IPS-15b (cell line): ENCODE results near the gene DUSP9.

Experiments
- H3K27me3 ChIP-seq: one replicate; pipeline ENCODE4 v1.6.1; 2013; ENCODE audit warnings: low read length; ENCODE audit not compliant: control insufficient read depth, insufficient read depth
- H3K36me3 ChIP-seq: one replicate; pipeline ENCODE4 v1.6.1; 2013; ENCODE audit warnings: low read length; ENCODE audit not compliant: control insufficient read depth, insufficient read depth
- H3K4me1 ChIP-seq: one replicate; pipeline ENCODE4 v1.6.1; 2013; ENCODE audit warnings: mild to moderate bottlenecking, low read length; ENCODE audit not compliant: control insufficient read depth, insufficient read depth
- H3K4me3 ChIP-seq: one replicate; pipeline ENCODE4 v1.5.1; 2013; ENCODE audit warnings: low read depth, low read length
- H3K9ac ChIP-seq: one replicate; pipeline ENCODE4 v1.6.1; 2013; ENCODE audit warnings: low read depth, mild to moderate bottlenecking, low read length
- H3K9me3 ChIP-seq: one replicate; pipeline ENCODE4 v1.6.1; 2013; ENCODE audit warnings: mild to moderate bottlenecking, low read length; ENCODE audit not compliant: control insufficient read depth, insufficient read depth

Gene DUSP9

DNA sequence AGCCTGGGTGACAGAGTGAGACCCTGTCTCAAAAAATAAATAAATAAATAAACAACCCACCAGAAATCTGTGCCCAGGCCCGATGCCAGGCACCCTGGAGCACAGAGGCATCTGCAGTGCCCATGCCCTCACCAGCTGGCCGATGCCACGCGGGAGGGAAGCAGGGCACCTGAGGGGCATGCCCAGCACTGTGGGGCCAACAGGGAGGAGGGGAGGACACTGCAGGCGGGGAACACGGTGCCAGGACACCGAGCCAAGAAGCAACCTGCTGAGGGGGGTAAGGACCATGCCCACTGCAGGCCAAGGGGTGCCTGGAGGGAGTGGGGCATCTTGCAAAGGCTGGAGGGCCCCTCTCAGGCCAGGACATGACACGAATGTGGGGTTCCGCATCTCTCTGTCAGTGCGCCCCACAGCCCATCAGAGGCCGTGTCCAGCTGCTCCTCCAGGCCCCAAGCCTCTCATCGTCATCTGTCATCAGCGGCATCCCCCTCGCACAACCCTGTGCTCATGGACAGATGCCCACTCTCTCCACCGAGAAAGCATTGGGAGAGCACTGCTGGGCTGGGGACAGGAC lies 13.3 kb upstream of the DUSP9 start:
- H3K9ac ChIP-seq = no peak overlapping the region
- no peaks in the 10 kb centered on the region for H3K9me3 ChIP-seq
- H3K27me3 ChIP-seq = no peaks in the 10 kb centered on the region
- H3K4me3 ChIP-seq = no peak overlapping the region
- no peaks in the 10 kb centered on the region for H3K4me1 ChIP-seq
- no peaks in the 10 kb centered on the region for H3K36me3 ChIP-seq

DNA sequence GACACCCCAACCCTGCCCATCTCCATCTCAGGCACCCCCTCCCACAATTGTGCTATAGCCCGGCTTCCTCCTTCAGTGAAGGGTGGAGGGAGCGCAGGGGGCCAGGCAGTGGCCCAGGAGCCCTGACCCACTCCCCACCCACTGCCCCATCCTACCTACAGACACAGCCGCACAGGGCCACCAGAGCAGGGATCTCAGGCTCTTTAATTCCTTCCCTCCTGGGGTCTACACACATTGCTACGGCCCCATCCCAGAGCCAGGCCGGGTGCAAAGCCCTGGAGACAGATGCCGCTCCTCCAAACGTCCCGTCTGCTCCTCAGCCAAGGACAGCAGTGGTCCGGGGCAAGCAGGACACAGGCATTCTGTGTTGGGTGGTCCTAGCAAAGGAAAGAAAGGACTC lies 12.8 kb upstream of the DUSP9 start:
- no peaks in the 10 kb centered on the region for H3K4me1 ChIP-seq
- no peaks in the 10 kb centered on the region for H3K9me3 ChIP-seq
- no peaks in the 10 kb centered on the region for H3K27me3 ChIP-seq
- H3K4me3 ChIP-seq = no peak overlapping the region
- H3K36me3 ChIP-seq = no peaks in the 10 kb centered on the region
- no peak overlapping the region for H3K9ac ChIP-seq

DNA sequence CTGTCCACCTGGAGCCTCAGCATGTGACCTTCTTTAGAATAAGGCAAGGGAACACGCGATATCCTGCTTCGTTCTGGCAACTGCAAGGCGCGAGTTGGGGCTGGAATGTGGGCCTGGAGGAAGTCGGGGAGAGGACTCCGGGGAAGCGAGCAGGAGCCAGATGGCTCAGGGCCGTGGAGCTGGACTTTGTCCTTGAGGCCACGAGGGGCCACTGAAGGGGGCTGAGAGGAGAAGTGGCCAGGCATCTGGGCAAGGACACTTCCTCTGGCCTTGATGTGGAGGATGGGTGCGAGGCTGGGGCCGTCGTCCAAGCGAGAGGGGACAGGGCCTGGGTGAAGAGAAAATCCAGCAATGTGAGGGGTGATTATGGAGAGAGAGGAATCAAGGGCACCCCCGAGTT lies 12.2 kb upstream of the DUSP9 start:
- H3K27me3 ChIP-seq = no peaks in the 10 kb centered on the region
- H3K36me3 ChIP-seq = no peaks in the 10 kb centered on the region
- no peaks in the 10 kb centered on the region for H3K4me1 ChIP-seq
- H3K9ac ChIP-seq = no peak overlapping the region
- H3K4me3 ChIP-seq = no peak overlapping the region
- no peaks in the 10 kb centered on the region for H3K9me3 ChIP-seq

DNA sequence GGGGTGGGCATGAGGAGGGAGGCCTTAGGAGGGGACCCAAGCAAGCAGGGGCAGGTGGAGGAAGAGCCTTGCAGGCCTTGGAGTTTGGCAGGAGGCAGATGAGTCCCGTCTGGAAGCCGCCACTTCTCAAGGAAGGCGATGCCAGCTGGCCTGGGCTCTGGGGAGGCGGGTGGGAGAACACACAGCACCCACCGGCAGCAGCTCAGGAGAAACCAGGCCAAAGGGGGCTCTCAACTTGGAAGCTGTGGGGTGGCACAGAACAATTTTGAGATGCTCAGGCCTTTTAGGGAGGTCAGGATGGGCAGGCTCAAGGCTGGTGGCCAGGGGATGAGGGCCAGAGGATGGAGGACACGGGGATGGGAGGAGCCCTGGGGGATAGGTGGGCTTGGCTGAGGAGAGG lies 11.6 kb upstream of the DUSP9 start:
- no peaks in the 10 kb centered on the region for H3K27me3 ChIP-seq
- H3K9me3 ChIP-seq = no peaks in the 10 kb centered on the region
- no peaks in the 10 kb centered on the region for H3K4me1 ChIP-seq
- H3K36me3 ChIP-seq = no peaks in the 10 kb centered on the region
- no peak overlapping the region for H3K4me3 ChIP-seq
- H3K9ac ChIP-seq = no peak overlapping the region

DNA sequence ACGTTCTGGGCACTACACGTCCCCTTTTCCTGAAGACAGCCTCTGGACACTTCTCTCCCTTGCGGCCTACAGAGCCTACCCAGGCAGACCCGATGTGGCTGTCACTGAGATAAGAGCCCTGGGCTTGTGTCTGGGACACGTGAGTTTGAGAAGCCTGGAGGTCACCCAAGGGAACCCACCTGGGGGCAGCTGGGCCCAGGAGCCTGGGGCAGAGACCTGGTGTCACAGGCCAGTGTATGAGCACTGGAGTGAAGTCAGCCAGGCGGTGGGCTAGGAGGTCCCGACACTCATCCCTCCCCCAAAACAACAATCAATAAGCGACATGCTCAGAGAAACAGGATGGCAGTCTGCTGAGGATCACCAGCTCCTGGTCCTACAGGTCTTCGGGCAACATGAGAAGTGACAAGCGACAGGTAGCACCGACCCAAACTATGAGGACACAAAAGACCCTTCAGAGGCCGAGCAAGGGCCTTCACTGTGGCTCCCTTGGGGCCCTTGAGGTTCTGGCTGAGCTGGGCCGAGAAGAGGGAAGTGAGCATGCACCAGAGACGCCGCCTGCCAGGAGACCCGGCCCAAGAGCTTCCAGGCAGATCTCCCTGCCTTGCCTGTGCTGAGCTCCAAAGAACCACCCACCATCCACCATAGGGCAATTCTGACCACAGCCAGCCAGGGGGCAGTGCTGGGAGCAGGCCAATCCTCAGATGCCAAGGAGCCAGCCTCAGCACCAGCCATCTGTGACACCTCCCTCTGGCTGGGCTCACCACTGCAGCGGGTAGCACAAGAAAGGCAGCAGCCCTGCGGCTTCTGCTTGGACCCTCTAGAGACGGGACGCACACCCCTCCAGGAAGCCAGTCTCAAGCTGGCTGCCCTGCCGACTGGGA lies 11.0 kb upstream of the DUSP9 start:
- peaks cover 6% of the 10 kb centered on the region for H3K27me3 ChIP-seq
- no peaks in the 10 kb centered on the region for H3K4me1 ChIP-seq
- H3K9ac ChIP-seq = no peak overlapping the region
- no peaks in the 10 kb centered on the region for H3K36me3 ChIP-seq
- H3K9me3 ChIP-seq = no peaks in the 10 kb centered on the region
- H3K4me3 ChIP-seq = no peak overlapping the region

DNA sequence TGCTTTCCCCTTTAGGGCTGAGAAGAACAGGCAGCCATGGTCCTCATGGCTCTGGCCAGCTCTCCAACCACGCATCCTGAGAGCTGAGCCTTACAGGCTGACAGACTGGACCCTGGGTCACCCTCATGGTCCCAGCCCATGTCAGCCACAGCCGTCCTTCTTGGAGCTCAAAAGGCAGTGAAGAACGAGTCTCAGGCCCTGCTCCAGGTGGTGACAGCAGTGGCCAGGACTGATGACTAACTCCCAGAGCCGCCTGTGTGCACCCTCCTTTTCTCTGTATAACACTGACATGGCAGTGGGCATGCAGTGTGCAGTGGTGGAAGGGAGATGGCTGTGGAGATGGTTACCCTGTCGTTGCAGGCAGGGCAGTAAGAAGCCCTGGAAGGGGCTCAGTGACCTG lies 10.3 kb upstream of the DUSP9 start:
- H3K36me3 ChIP-seq = no peaks in the 10 kb centered on the region
- no peaks in the 10 kb centered on the region for H3K9me3 ChIP-seq
- no peak overlapping the region for H3K9ac ChIP-seq
- H3K4me1 ChIP-seq = no peaks in the 10 kb centered on the region
- H3K27me3 ChIP-seq = peaks cover 12% of the 10 kb centered on the region
- H3K4me3 ChIP-seq = no peak overlapping the region

DNA sequence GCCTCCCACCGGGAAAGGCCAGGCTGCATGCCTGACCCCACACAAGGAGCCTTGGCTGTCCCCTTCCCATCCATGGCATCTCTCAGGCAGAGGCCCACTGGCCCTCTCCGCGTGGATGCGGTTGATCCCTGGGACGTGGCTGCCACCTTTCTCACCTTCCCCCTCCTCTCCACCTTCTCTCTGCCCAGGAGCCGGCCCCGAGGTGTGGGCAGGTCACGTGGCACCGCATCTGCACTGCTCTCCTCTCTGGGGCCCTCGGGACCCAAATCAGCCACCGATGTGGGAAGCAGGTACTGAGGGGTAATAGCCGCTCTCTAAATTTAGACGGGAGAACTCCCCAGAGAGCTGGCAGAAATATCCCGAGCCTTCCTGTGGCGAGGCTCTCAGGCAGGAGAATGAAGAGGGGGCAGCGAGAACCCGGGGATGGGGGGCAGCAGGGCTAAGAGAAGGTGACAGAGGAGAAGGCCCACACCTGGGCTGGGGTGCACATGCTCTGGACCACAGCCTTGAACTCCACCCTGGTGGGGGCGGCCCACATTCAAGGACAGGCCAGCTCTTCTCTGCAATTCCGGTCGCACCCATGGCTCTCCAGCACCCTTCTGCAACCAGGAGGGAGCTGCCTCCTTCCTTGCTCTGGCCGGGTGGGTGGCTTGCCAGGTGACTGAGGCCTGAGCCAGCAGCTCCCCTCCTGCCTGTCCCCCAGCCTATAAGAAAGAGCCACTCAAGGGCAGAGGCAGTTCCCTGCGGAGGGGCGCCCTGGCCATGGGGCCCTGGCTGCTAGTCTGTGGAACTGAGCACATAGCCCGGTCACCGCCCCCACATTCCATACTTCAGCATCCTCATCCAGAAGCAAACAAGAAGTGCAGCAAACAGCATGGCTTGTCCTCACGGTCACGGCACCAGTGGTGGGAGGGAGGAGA lies 9.6 kb upstream of the DUSP9 start:
- no peaks in the 10 kb centered on the region for H3K36me3 ChIP-seq
- no peak overlapping the region for H3K9ac ChIP-seq
- peaks cover 14% of the 10 kb centered on the region for H3K27me3 ChIP-seq
- H3K9me3 ChIP-seq = no peaks in the 10 kb centered on the region
- no peaks in the 10 kb centered on the region for H3K4me1 ChIP-seq
- no peak overlapping the region for H3K4me3 ChIP-seq

DNA sequence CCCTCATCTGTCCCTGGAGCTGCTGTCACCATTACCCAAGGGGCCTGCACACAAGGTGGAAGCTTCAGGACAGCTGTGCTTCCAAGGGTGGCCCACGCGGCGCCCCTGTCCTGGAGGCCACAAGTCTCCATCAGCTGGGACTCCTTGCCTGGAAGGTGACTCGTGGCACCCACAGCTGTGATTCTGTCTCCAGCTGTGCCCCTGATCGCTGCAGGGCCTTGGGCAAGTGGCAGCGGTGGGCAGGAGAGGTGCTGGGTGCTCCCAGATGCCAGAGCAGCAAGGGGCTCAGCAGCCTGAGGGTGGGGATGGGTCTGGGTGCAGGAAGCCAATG lies 9.0 kb upstream of the DUSP9 start:
- Histone ChIP-seq H3K9ac (no peak overlapping the region), H3K9me3 (no peaks in the 10 kb centered on the region), H3K36me3 (no peaks in the 10 kb centered on the region), H3K27me3 (peaks cover 18% of the 10 kb centered on the region), H3K4me1 (no peaks in the 10 kb centered on the region), H3K4me3 (no peak overlapping the region)

DNA sequence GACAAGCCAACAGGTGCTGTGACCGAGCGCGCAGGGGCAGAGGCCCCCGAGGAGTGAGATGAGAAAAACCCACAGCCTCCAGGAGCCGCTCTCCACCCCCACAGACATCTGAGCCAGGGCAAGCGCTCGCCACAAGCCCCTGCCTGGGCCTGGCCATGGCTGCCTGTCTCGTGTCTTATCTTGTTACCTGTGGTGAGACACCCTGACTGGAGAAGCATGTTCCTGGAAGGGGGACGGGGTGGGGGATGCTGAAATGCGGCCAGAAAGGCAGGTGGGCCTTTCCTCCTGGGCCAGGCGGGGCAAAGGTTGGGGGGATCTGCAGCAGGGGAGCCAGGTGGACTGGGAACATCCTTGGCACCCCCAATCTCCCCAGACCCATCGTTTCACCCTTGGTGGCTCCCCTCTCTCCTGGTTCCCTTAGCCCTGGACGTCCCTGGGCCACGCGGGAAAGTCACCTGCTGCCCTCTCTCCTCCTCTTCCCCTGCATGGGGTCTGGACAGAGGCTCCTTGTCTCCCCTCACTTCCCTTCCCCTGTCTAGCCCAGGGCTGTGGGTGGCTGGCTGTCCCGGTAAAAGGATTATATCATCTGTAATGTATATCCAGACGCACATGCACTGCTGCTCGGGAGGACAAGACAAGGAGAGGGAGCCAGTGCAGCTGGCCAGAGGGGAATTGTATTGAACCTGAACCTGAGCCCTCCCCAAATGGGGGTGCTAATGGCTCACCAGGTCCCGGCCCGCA lies 8.4 kb upstream of the DUSP9 start:
- Histone ChIP-seq H3K4me3 (no peak overlapping the region), H3K4me1 (no peaks in the 10 kb centered on the region), H3K9ac (no peak overlapping the region), H3K27me3 (peaks cover 24% of the 10 kb centered on the region), H3K36me3 (no peaks in the 10 kb centered on the region), H3K9me3 (no peaks in the 10 kb centered on the region)

DNA sequence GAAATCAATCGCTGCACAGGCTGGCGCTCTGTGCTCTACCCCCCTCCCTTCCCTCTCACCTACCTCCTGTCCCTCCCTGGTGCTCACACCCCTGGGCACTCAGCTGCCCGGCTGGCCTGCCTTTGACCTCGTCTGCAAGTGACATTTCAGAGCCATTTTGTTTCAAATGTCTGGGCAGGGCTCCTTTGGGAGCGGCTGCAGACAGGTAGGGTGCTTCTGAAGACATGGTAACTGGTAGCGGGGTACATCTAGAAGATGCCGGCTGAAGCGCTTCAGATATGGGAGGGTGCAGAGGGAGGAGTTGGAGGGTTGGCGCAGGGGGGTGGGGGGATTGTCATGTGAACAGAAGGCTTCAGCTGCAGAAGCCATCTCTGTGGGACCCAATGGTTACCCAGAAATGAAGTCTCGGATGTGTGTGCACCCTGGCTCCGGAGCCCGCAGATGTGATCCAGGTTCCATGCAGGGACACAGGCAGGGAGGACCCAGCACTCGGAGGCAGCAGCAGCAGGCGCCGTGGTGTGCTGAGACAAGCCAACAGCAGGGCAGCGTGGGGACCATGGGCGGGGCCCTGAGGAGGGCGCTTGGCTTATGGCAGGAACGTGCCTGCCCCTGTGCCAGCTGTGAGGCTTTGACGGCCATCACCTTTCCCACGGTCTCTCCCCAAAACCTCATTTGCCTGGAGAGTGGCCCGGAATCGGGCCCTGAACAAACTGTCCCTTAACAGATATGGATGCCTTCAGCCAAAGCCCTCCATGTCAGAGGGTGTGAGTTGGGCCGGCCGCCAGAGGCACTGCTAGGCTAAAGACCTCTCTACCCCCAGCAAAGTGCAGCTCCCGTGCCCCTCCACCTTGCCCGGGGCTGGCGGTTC lies 7.6 kb upstream of the DUSP9 start:
- Histone ChIP-seq H3K27me3 (peaks cover 29% of the 10 kb centered on the region), H3K4me1 (no peaks in the 10 kb centered on the region), H3K9ac (no peak overlapping the region), H3K9me3 (no peaks in the 10 kb centered on the region), H3K4me3 (no peak overlapping the region), H3K36me3 (no peaks in the 10 kb centered on the region)
